ENCODE results near the gene NT5C2.
"Not testable (repeated sequence)": the region's sequence is repeated elsewhere in the genome, so short reads cannot be mapped to it uniquely, and the experiment has no call there.

The NT5C2 gene

GRCh38 chr10:103215601-103216000 lies 22.5 kb upstream of the NT5C2 start:
- Histone ChIP-seq H3K4me3 (ENCODE audit: low read depth, low read length) (no peak overlapping the region), H3K36me3 (no peaks in the 10 kb centered on the region), H3K4me1 (no peaks in the 10 kb centered on the region), H3K9me3 (no peaks in the 10 kb centered on the region), H3K27me3 (no peaks in the 10 kb centered on the region)
- TF ChIP-seq CTCF (IDR thresholded peaks at IDR 0.05; ENCODE audit: low read depth, low read length): no peak
- no peak for DNase-seq

GRCh38 chr10:103210262-103210661 lies 17.2 kb upstream of the NT5C2 start:
- not testable (repeated sequence) for H3K4me3 ChIP-seq (ENCODE audit: low read depth, low read length); H3K36me3 ChIP-seq; DNase-seq; H3K4me1 ChIP-seq; H3K9me3 ChIP-seq; H3K27me3 ChIP-seq

GRCh38 chr10:103207643-103208042 lies 14.6 kb upstream of the NT5C2 start:
- H3K36me3 ChIP-seq; H3K4me1 ChIP-seq; H3K4me3 ChIP-seq (ENCODE audit: low read depth, low read length); H3K9me3 ChIP-seq; H3K27me3 ChIP-seq; DNase-seq: not testable (repeated sequence)

GRCh38 chr10:103207141-103207540 lies 14.1 kb upstream of the NT5C2 start:
- Histone ChIP-seq H3K27me3 (no peaks in the 10 kb centered on the region), H3K4me1 (no peaks in the 10 kb centered on the region), H3K9me3 (no peaks in the 10 kb centered on the region), H3K36me3 (no peaks in the 10 kb centered on the region), H3K4me3 (ENCODE audit: low read depth, low read length) (no peak overlapping the region)
- DNase-seq: no peak
- no peak for TF ChIP-seq CTCF (IDR thresholded peaks at IDR 0.05; ENCODE audit: low read depth, low read length)

GRCh38 chr10:103206715-103207114 lies 13.6 kb upstream of the NT5C2 start:
- not testable (repeated sequence) for DNase-seq; H3K4me3 ChIP-seq (ENCODE audit: low read depth, low read length); H3K36me3 ChIP-seq; H3K9me3 ChIP-seq; H3K4me1 ChIP-seq; H3K27me3 ChIP-seq

- not testable (repeated sequence) for H3K27me3 ChIP-seq; H3K36me3 ChIP-seq; H3K4me1 ChIP-seq; DNase-seq; H3K9me3 ChIP-seq; H3K4me3 ChIP-seq (ENCODE audit: low read depth, low read length)
Observed at GRCh38 chr10:103205401-103205800, 12.3 kb upstream of the NT5C2 start.

- H3K4me3 ChIP-seq (ENCODE audit: low read depth, low read length): no peak overlapping the region
- no peak for TF ChIP-seq CTCF (IDR thresholded peaks at IDR 0.05; ENCODE audit: low read depth, low read length)
- H3K36me3 ChIP-seq: no peaks in the 10 kb centered on the region
- H3K27me3 ChIP-seq: no peaks in the 10 kb centered on the region
- H3K4me1 ChIP-seq: no peaks in the 10 kb centered on the region
- DNase-seq: no peak
- no peaks in the 10 kb centered on the region for H3K9me3 ChIP-seq
Observed at GRCh38 chr10:103204353-103205255, 11.5 kb upstream of the NT5C2 start.

- Histone ChIP-seq H3K4me1 (no peaks in the 10 kb centered on the region), H3K4me3 (ENCODE audit: low read depth, low read length) (no peak overlapping the region), H3K36me3 (no peaks in the 10 kb centered on the region), H3K27me3 (no peaks in the 10 kb centered on the region), H3K9me3 (no peaks in the 10 kb centered on the region)
- no peak for DNase-seq
- TF ChIP-seq CTCF (IDR thresholded peaks at IDR 0.05; ENCODE audit: low read depth, low read length): no peak
Observed at GRCh38 chr10:103203466-103203865, 10.4 kb upstream of the NT5C2 start.

Data from BE2C (cell line).